H1 (cell line): ENCODE results near the gene INAFM1. TPM values are rescaled to one million over a fixed set of nuclear protein-coding genes. Genes with fewer than 3 reads are reported as not detected.

Source experiments
- CTCF ChIA-PET: fragments of 300-600 bp; sonication (Branson Sonifier 250); formaldehyde crosslinking; loops from one replicate; lab custom pipeline; 2021; ENCODE audit not compliant: partially characterized antibody; lab: Charles Lee
- POLR2A ChIA-PET: fragments of 300-600 bp; sonication (Branson Sonifier 250); formaldehyde crosslinking; loops from one replicate; lab custom pipeline; 2021; ENCODE audit warnings: inconsistent platforms; ENCODE audit not compliant: partially characterized antibody; lab: Charles Lee
- DNase-seq, 2 experiments: peaks; one replicate each; pipeline versions ENCODE4 v3.0.0 to v3.0.0-alpha.2; 2010 to 2022; ENCODE audit warnings: low spot score in 2 of 2, low read depth in 1 of 2, mixed read lengths in 1 of 2
- FAIRE-seq: peaks from 2 replicates; lab custom pipeline; 2011; peaks lifted over from hg19 to GRCh38; lab: Jason Lieb, UNC
- H2AFZ ChIP-seq: 2 replicates; pipeline ENCODE4 v1.8.1; 2012; ENCODE audit warnings: low read length, inconsistent platforms
- H2AK5ac ChIP-seq: 2 replicates; pipeline ENCODE4 v1.6.1; 2013; ENCODE audit warnings: low read depth, low read length
- H2BK120ac ChIP-seq: replicated peaks from 2 replicates; pipeline ENCODE3; 2013; ENCODE audit warnings: low read depth, low read length, inconsistent platforms
- H2BK12ac ChIP-seq: 2 replicates; pipeline ENCODE4 v1.6.1; 2013; ENCODE audit warnings: low read depth, low read length
- H2BK15ac ChIP-seq: 2 replicates; pipeline ENCODE4 v1.6.1; 2013; ENCODE audit warnings: low read length
- H2BK20ac ChIP-seq: 2 replicates; pipeline ENCODE4 v1.6.1; 2013; ENCODE audit warnings: low read length
- H2BK5ac ChIP-seq: 2 replicates; pipeline ENCODE4 v1.6.1; 2013; ENCODE audit warnings: low read depth, low read length
- H3K14ac ChIP-seq: 2 replicates; pipeline ENCODE4 v1.6.1; 2013; ENCODE audit warnings: inconsistent platforms; ENCODE audit not compliant: insufficient read length
- H3K18ac ChIP-seq: 2 replicates; pipeline ENCODE4 v1.6.1; 2013; ENCODE audit warnings: low read length; ENCODE audit errors: extremely low read depth
- H3K23ac ChIP-seq: 2 replicates; pipeline ENCODE4 v1.6.1; 2013; ENCODE audit warnings: inconsistent platforms; ENCODE audit not compliant: insufficient read length
- H3K23me2 ChIP-seq: 2 replicates; pipeline ENCODE4 v1.6.1; 2013; ENCODE audit warnings: low read depth, low read length
- H3K27ac ChIP-seq: 2 replicates; pipeline ENCODE4 v1.6.1; 2011; ENCODE audit warnings: low read depth, low read length, inconsistent platforms
- H3K27me3 ChIP-seq, 4 experiments: replicated peaks in 1 of 4; 1 replicate in 1 of 4; 2 replicates in 3 of 4; pipeline versions ENCODE4 v1.6.1 to v1.8.1; 2011 to 2013; ENCODE audit warnings: low read length in 3 of 4, mild to moderate bottlenecking in 3 of 4, inconsistent platforms in 2 of 4, mixed read lengths in 2 of 4, moderate library complexity in 1 of 4; ENCODE audit not compliant: control insufficient read depth in 3 of 4, insufficient read depth in 3 of 4; ENCODE audit errors: extremely low read depth in 1 of 4
- H3K36me3 ChIP-seq, 4 experiments: 2 replicates each; pipeline versions ENCODE4 v1.6.1 to v1.8.1; 2011 to 2013; ENCODE audit warnings: mild to moderate bottlenecking in 4 of 4, low read length in 3 of 4, moderate library complexity in 2 of 4, control low read depth in 1 of 4, inconsistent platforms in 1 of 4; ENCODE audit not compliant: insufficient read depth in 4 of 4, control insufficient read depth in 2 of 4
- H3K4ac ChIP-seq: replicated peaks from 2 replicates; pipeline ENCODE3; 2013; ENCODE audit warnings: low read length, low read depth, mixed read lengths, inconsistent platforms; ENCODE audit not compliant: insufficient read length
- H3K4me1 ChIP-seq, 4 experiments: replicated peaks in 1 of 4; 1 replicate in 1 of 4; 2 replicates in 3 of 4; pipeline versions ENCODE4 v1.6.1 to v1.8.1; 2011 to 2013; ENCODE audit warnings: low read length in 3 of 4, inconsistent platforms in 2 of 4, mixed read lengths in 1 of 4; ENCODE audit not compliant: insufficient read depth in 4 of 4, control insufficient read depth in 3 of 4
- H3K4me2 ChIP-seq, 2 experiments: 2 replicates each; pipeline versions ENCODE4 v1.6.1 to v1.8.1; 2011 to 2013; ENCODE audit warnings: low read depth in 2 of 2, low read length in 2 of 2, control low read depth in 1 of 2, inconsistent platforms in 1 of 2, mild to moderate bottlenecking in 1 of 2; ENCODE audit not compliant: insufficient read depth in 1 of 2
- H3K4me3 ChIP-seq, 4 experiments: fragments of 200-600, 300-600 bp in 1 of 4; sonication (generic), shearing (Covaris generic), sonication (Bioruptor Twin) in 1 of 4; 2 replicates each; pipeline versions ENCODE4 v1.5.1 to v1.8.1; 2011 to 2016; ENCODE audit warnings: low read length in 4 of 4, low read depth in 3 of 4, control low read depth in 2 of 4, inconsistent platforms in 2 of 4, mild to moderate bottlenecking in 2 of 4, mixed read lengths in 1 of 4, moderate library complexity in 1 of 4; ENCODE audit not compliant: insufficient read depth in 2 of 4; ENCODE audit errors: extremely low read depth in 1 of 4
- H3K56ac ChIP-seq: replicated peaks from 2 replicates; pipeline ENCODE3; 2013; ENCODE audit warnings: low read depth, mild to moderate bottlenecking, mixed read lengths, low read length, inconsistent platforms; ENCODE audit not compliant: insufficient read length
- H3K79me1 ChIP-seq: 2 replicates; pipeline ENCODE4 v1.6.1; 2013; ENCODE audit warnings: low read depth, low read length, control low read depth
- H3K79me2 ChIP-seq, 2 experiments: 2 replicates each; pipeline versions ENCODE4 v1.6.1 to v1.8.1; 2012 to 2013; ENCODE audit warnings: low read length in 2 of 2, mild to moderate bottlenecking in 2 of 2, inconsistent platforms in 1 of 2; ENCODE audit not compliant: insufficient read depth in 2 of 2, control insufficient read depth in 1 of 2
- H3K9ac ChIP-seq, 4 experiments: replicated peaks in 1 of 4; 1 replicate in 1 of 4; 2 replicates in 3 of 4; pipeline versions ENCODE4 v1.6.1 to v1.8.1; 2011 to 2013; ENCODE audit warnings: low read depth in 3 of 4, low read length in 3 of 4, control low read depth in 2 of 4, mild to moderate bottlenecking in 2 of 4, moderate library complexity in 2 of 4, inconsistent platforms in 1 of 4; ENCODE audit errors: extremely low read depth in 1 of 4
- H3K9me3 ChIP-seq, 2 experiments: 2 replicates each; pipeline versions ENCODE4 v1.6.1 to v1.8.1; 2012 to 2013; ENCODE audit warnings: mild to moderate bottlenecking in 2 of 2, moderate library complexity in 2 of 2, control low read depth in 1 of 2, inconsistent platforms in 1 of 2, low read depth in 1 of 2, low read length in 1 of 2, mixed read lengths in 1 of 2; ENCODE audit not compliant: insufficient read depth in 2 of 2
- H4K20me1 ChIP-seq, 2 experiments: replicated peaks in 1 of 2; 2 replicates each; pipeline versions ENCODE3 to v1.8.1; 2011 to 2013; ENCODE audit warnings: inconsistent platforms in 2 of 2, low read length in 2 of 2, mild to moderate bottlenecking in 1 of 2; ENCODE audit not compliant: insufficient read depth in 2 of 2, control insufficient read depth in 1 of 2
- H4K5ac ChIP-seq: 2 replicates; pipeline ENCODE4 v1.6.1; 2013; ENCODE audit warnings: low read length, low read depth, mixed read lengths, inconsistent platforms; ENCODE audit not compliant: insufficient read length
- H4K8ac ChIP-seq: 2 replicates; pipeline ENCODE4 v1.8.0; 2013; ENCODE audit warnings: mild to moderate bottlenecking, moderate library complexity, low read length, inconsistent platforms; ENCODE audit not compliant: insufficient read depth; ENCODE audit errors: extremely low read depth
- H4K91ac ChIP-seq: replicated peaks from 2 replicates; pipeline ENCODE3; 2013; ENCODE audit warnings: low read length, mixed read lengths, inconsistent platforms; ENCODE audit not compliant: insufficient read length
- EGR1 ChIP-seq: IDR thresholded peaks from 2 replicates; pipeline ENCODE4 v1.6.1; 2011; ENCODE audit warnings: low read depth, low read length, borderline replicate concordance
- FOSL1 ChIP-seq: IDR thresholded peaks from 2 replicates; pipeline ENCODE4 v1.6.1; 2011; ENCODE audit warnings: mild to moderate bottlenecking, low read depth, low read length, moderate library complexity; ENCODE audit not compliant: insufficient read depth
- MAFK ChIP-seq: IDR thresholded peaks from 2 replicates; pipeline ENCODE4 v1.6.1; 2012; ENCODE audit warnings: low read depth, mild to moderate bottlenecking, improper control_type of control experiment, low read length
- PHF8 ChIP-seq: fragments of 200-600 bp; sonication (generic); conservative IDR thresholded peaks from 2 replicates; pipeline ENCODE4 v1.7.1; 2012; ENCODE audit warnings: low read depth, mild to moderate bottlenecking, inconsistent platforms, low read length, moderate library complexity
- WGBS, 2 experiments: shearing (Covaris generic) in 1 of 2; methylation state at CpG; one replicate each; pipeline versions ENCODE4 v1.1.6 to v1.1.7; 2013 to 2015; ENCODE audit warnings: low lambda C conversion rate in 2 of 2, mixed read lengths in 2 of 2, inconsistent platforms in 1 of 2, low coverage in 1 of 2, missing lambda C conversion rate in 1 of 2; ENCODE audit not compliant: insufficient replicate concordance in 2 of 2, insufficient coverage in 1 of 2, insufficient read length in 1 of 2; ENCODE audit errors: extremely low coverage in 1 of 2, missing lambda C conversion rate in 1 of 2; 5-methylcytosine and 5-hydroxymethylcytosine counted together
- polyA plus RNA-seq, 7 experiments: library from polyadenylated mRNA; depleted of rRNA in 3 of 7; stranded (reverse) in 5 of 7; unstranded in 2 of 7; fragments of >200 nt in 5 of 7; fragments of 200-250 nt in 2 of 7; gene quantifications; 1 replicate in 5 of 7; 2 replicates in 1 of 7; 4 replicates in 1 of 7; pipeline versions ENCODE4 v1.2.1 to v1.2.3, GENCODE V29; 2011 to 2013; ENCODE audit warnings: missing spikeins in 2 of 7, mixed read lengths in 2 of 7
- total RNA-seq: library from RNA; stranded (reverse); fragmentation: NEBNext Ultra II Directional; extraction: Animal tissue kit (Norgen Biotek cat#: 25700); gene quantifications from 2 replicates; pipeline ENCODE4 v1.2.1, GENCODE V29; 2021

INAFM1 gene
- total and polyA plus RNA-seq, 2 of the 8 experiments (the other 6 are each of a cell fraction or from before 2014, with no cell fraction given): 2.6 to 3.4 TPM

- no peak overlapping the region for H4K5ac ChIP-seq
- no peak overlapping the region for H3K4ac ChIP-seq
- no peak overlapping the region for H3K9ac ChIP-seq
- H3K79me1 ChIP-seq: no peaks in the 10 kb centered on the region
- H4K20me1 ChIP-seq: no peaks in the 10 kb centered on the region
- CTCF ChIA-PET: interaction anchor here (0.7 to 2.1 kb wide), 3 partner anchors 12 to 87 kb away, joined by 3 to 7 read pairs (median 3); no protein-coding TSS in a partner anchor
- H4K8ac ChIP-seq: no peak overlapping the region
- H2AK5ac ChIP-seq: no peak overlapping the region
- no peak overlapping the region for H3K27ac ChIP-seq
- WGBS, 2 experiments: 85% methylated on average over 4 of the region's 4 CpGs; no CpG with 5 or more reads in 1 of the 2 experiments
- H3K4me3 ChIP-seq: no peak overlapping the region
- no peak overlapping the region for H3K23ac ChIP-seq
- no peak overlapping the region for H2BK12ac ChIP-seq
- no peak overlapping the region for H2BK20ac ChIP-seq
- no peak overlapping the region for H3K18ac ChIP-seq
- FAIRE-seq: no peak
- H2AFZ ChIP-seq: no peak overlapping the region
- no peak overlapping the region for H4K91ac ChIP-seq
- H3K4me2 ChIP-seq: no peak overlapping the region
- no peak overlapping the region for H3K14ac ChIP-seq
- no peaks in the 10 kb centered on the region; the same call in 1 of the 2 replicates for H3K23me2 ChIP-seq
- no peaks in the 10 kb centered on the region for H3K36me3 ChIP-seq
- no peak for DNase-seq
- no peaks in the 10 kb centered on the region for H3K4me1 ChIP-seq
- POLR2A ChIA-PET: no interaction called here
- H2BK15ac ChIP-seq: no peak overlapping the region
- H3K79me2 ChIP-seq: no peaks in the 10 kb centered on the region
- no peak overlapping the region for H2BK120ac ChIP-seq
- H3K27me3 ChIP-seq: no peaks in the 10 kb centered on the region
- no peak overlapping the region for H3K56ac ChIP-seq
- no peaks in the 10 kb centered on the region for H3K9me3 ChIP-seq
- no peak overlapping the region for H2BK5ac ChIP-seq
- no peak for TF ChIP-seq FOSL1
- no peak for TF ChIP-seq PHF8
- TF ChIP-seq EGR1: no peak
- no peak for TF ChIP-seq MAFK
Measured at GRCh38 chr19:47316513-47316912, 41.8 kb downstream of the INAFM1 start.
